Activated CD4-positive, alpha-beta T cell treated with anti-CD3 and anti-CD28 coated beads, Interleukin-2, Interleukin-6, amounts not matched to agents 100 ng/mL and 50 ng/mL, durations not matched to agents 16 hours and 8 hours (primary cell): ENCODE measurements around the gene GNG2.
A peak's percentile ranks its signal among the peaks of the same experiment; 100 is the strongest.

ENCODE experiments used
- DNase-seq: peaks from one replicate; pipeline ENCODE4 v3.0.0-alpha.2; 2020

Gene GNG2

GRCh38 chr14:51856792-51857296 is 3.6 kb upstream of the GNG2 start:
- DNase-seq = no peak

GRCh38 chr14:51859131-51859530 is 1.3 kb upstream of the GNG2 start:
- DNase-seq = no peak

- DNase-seq = no peak
These were observed 550 bp downstream of the GNG2 start for GRCh38 chr14:51860825-51861499.

GRCh38 chr14:51862176-51862796 is 1.9 kb downstream of the GNG2 start:
- peak; percentile 71 for DNase-seq

- DNase-seq = no peak
These were observed 2.4 kb downstream of the GNG2 start for GRCh38 chr14:51862860-51863259.

- peak; percentile 54 for DNase-seq
These were observed 5.7 kb downstream of the GNG2 start for GRCh38 chr14:51865953-51866747.

- peak; percentile 55 for DNase-seq
These were observed 7.3 kb downstream of the GNG2 start for GRCh38 chr14:51867741-51868140.

GRCh38 chr14:51868405-51868804 is 8.0 kb downstream of the GNG2 start:
- DNase-seq = no peak

GRCh38 chr14:51869411-51870100 is 9.1 kb downstream of the GNG2 start:
- DNase-seq = peak; percentile 85

GRCh38 chr14:51870606-51871005 is 10.2 kb downstream of the GNG2 start:
- DNase-seq = no peak

- DNase-seq = no peak
These were observed 11.4 kb downstream of the GNG2 start for GRCh38 chr14:51871846-51872245.

- DNase-seq = no peak
These were observed 12.0 kb downstream of the GNG2 start for GRCh38 chr14:51872396-51872795.

GRCh38 chr14:51873221-51873893 is 12.9 kb downstream of the GNG2 start:
- DNase-seq = peak; percentile 92

GRCh38 chr14:51877810-51878209 is 17.4 kb downstream of the GNG2 start:
- DNase-seq = no peak

- no peak for DNase-seq
These were observed 18.8 kb downstream of the GNG2 start for GRCh38 chr14:51879170-51879569.

GRCh38 chr14:51880835-51881580 is 20.6 kb downstream of the GNG2 start:
- no peak for DNase-seq

GRCh38 chr14:51881636-51882035 is 21.2 kb downstream of the GNG2 start:
- DNase-seq = no peak

GRCh38 chr14:51883232-51883631 is 22.8 kb downstream of the GNG2 start:
- DNase-seq = no peak

- DNase-seq = no peak
These were observed 23.9 kb downstream of the GNG2 start for GRCh38 chr14:51884086-51884927.

GRCh38 chr14:51889851-51890250 is 29.4 kb downstream of the GNG2 start:
- DNase-seq = no peak

- no peak for DNase-seq
These were observed 33.8 kb downstream of the GNG2 start for GRCh38 chr14:51894250-51894649.
